CD4-positive, alpha-beta T cell treated with Interleukin-15 for 1 hour (primary cell): Measurements from ENCODE around the gene LAPTM4A.
A peak's percentile ranks its signal among the peaks of the same experiment; 100 is the strongest.
"Not testable (repeated sequence)": the region's sequence is repeated elsewhere in the genome, so short reads cannot be mapped to it uniquely, and the experiment has no call there.

Experiments used
- DNase-seq: peaks from one replicate; pipeline ENCODE4 v3.0.0-alpha.2; 2020

LAPTM4A gene

DNA sequence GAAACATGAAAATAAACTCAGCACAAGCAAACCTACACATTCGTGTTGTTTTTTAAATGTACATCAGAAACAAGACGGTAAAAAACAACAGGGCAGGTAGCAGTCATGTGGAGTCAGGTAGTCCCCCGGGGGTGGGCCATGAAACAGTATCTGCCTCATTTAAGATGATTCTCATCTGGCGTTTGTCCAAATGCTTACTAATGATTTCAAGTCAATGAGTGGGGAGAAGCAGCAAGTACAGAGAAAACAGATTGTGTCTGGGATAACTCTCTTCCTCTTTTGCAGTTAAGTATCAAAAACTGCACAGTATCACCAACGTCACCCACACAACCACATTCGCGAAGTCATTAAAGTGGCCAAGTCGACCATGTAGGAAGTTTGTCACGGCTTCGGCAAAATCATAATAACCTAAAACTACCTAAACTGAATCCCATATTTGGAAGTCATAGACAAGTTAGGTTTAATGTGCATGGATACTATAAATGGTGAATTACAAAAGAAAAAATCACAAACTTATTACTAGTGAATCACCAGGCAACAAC, 1.3 kb downstream of the LAPTM4A start:
- DNase-seq = peak; percentile 66

- DNase-seq = no peak
Measured at GRCh38 chr2:20049637-20050036, 1.8 kb downstream of the LAPTM4A start.

DNA sequence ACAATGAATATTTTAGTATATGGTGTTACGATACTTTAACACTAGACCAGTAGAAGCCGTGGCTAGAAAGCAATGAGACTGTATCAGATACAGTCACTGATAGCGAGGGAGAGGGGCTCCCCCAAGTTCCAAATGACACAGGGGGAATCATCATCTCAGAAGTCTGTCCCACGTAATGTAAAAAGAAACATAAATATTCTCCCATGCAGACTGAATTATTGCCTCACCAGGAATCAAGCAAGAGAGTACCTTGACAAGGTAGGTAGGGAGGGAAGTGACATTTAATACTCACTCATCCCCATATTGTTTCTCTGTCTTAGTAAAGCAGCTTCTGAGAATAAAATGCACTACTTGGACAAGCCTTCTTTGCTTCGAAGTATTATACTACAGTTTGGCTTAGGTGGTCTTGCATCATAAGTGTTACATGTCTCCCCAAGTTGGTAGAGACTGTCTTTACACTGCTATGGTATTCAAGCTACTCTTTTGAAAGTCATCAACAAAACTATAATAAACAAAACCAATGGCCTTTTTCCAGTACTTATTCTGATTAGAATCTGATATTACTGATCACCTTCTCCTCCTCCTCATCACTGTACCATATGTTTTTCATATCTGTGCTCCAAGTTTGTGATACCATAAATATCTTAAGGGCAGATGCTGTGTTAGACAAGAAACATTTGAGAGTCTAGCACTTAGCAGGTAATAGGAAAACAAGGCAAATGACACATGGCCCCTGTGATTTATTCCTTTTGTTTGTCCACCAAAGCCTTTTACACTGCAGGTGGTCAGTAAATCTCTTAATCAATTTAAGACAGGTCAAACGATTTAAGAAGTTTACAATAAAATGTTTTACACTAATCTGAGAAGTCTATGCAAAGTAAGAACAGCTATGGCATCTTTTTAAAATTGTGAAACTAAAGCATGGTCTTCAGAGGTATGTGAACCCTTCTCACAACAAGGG, 2.7 kb downstream of the LAPTM4A start:
- no peak for DNase-seq

DNA sequence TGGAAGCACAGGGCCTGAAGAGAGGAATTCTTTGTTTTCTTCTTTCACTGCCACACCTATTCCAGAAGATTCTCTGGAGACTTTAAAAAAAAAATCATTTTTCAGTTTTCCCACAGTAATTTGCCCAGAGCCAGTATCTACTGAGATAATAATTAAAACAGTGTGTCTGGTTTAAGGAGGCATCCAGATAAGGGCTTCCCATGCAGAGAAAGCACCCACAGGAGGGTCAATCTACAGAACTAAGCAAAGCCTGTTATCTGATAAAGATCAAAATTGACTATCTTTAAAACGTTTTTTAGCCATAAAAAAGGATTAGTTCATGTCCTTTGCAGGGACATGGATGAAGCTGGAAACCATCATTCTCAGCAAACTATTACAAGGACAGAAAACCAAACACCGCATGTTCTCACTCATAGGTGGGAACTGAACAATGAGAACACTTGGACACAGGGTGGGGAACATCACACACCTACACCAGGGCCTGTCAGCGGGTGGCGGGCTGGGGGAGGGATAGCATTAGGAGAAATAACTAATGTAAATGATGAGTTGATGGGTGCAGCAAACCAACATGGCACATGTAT, 5.6 kb downstream of the LAPTM4A start:
- DNase-seq = not testable (repeated sequence)

DNA sequence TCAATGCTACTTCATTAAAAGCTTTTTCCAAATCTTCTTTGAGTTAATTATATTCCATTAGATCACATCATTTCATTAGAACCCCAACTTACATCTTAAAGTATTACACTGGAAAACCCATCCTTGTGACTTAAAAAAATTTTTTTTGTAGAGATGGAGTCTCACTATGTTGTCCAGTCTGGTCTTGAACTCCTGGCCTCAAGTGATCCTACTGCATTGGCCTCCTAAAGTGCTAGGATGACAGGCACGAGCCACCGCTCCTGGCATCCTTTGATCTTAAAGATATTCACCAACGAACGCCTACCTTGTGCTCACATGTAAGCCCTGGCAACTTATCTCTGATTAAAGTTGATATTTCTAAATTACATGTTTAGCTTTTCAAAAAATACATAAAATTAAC, 6.7 kb downstream of the LAPTM4A start:
- no peak for DNase-seq

DNA sequence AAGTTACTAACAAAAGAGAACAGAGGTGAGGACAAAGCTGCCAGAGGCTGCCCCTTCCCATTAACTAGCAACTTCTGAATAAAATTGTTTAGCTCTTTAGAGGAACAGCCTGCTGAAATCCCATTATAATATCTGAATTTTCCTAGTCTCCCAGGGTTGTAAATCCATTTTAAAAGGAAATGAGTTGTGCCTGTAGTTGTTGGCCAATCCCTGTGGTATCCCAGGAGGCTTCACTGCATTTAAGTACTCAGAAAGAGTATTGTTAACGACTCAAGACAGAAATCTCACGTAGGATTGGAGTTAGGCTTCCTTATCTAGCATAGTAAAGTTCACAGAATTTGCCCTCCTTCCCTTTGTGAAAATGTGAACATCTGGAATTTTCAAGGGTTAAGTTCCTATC, 8.9 kb downstream of the LAPTM4A start:
- no peak for DNase-seq

DNA sequence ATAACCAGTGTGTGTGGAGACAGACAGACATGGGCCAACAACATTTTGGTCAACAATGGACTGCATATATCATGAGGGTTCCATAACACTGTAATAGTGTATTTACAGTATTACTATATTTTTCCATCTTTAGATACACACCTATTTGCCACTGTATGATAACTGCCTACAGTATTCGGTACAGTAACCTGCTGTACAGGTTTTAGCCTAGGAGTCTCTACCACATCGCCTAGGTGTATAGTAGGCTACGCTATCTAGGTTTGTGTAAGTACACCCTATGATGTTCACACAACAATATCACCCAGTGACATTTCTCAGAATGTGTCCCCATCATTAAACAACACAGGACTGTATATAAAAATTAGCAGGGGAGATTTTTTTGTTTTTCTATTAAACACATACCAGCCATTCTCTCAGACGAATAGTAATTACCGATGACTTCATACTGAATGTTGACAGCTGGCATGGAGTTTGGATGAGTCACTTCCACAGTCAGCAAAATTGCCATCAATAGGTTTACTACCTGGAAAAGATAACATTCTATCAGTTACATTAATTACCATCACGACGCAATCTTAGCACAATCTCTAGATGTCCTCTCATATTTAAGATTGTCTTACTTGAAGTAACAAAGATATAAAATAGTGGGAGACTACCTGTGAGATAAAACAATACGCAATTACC, 10.8 kb downstream of the LAPTM4A start:
- DNase-seq = no peak

DNA sequence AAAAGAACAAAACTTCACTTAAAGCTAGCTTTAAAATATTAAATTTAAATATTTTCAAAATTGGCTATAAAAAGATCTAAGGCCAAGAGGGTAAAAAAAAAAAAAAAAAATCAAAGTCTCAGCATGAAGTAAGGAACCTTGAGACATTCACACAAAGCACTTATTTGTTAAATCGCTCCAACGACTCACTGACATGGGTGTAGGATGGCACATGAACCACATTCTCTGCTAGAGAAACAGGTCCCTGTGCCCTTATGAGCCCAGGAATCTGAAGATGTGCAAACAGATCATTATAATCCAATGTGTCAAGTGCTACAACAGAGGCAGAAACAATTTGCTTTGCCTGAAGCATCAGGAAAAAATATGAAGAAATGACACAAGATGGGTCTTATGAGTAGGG, 13.8 kb downstream of the LAPTM4A start:
- no peak for DNase-seq

- DNase-seq = no peak
Measured at GRCh38 chr2:20035955-20036666, 15.3 kb downstream of the LAPTM4A start.

DNA sequence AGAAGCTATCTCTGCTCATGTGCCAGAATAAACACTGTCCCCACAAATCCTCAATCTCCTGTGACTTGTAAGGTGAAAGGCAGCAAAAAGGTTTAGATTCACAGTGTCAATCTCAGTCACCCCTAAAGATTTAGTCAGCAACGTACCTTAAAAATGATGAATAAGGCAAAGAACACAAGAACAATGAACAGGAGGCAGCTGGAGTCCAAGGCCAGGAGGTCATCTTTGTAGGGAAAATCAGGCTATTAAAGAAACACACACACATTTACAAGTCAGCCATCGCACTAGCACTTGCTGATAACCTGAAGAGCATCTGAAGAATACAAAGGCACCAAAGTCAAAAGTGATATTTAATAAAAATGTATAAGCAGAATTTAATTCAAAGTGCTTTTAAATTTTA, 16.6 kb downstream of the LAPTM4A start:
- DNase-seq = no peak

DNA sequence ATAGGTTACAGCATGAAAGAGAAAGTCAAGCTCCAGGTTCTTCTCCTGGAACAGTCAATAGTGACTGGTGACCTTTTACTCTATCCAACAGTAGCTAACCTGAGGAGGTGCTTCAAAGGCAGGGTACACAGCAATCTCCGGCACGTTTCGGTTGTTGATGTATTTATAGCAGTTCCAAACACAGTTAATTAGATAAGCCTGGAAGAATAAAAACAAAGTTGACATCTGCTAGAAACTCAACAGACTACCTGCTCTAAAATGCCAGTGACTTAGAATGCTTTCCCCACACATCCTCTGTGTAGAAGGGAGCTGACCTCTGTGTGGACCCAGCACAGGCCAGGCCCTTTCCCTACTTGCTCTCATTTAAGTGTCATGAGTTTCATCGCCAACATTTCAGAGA, 17.2 kb downstream of the LAPTM4A start:
- DNase-seq = no peak

- DNase-seq = no peak
Measured at GRCh38 chr2:20033322-20033721, 18.1 kb downstream of the LAPTM4A start.

DNA sequence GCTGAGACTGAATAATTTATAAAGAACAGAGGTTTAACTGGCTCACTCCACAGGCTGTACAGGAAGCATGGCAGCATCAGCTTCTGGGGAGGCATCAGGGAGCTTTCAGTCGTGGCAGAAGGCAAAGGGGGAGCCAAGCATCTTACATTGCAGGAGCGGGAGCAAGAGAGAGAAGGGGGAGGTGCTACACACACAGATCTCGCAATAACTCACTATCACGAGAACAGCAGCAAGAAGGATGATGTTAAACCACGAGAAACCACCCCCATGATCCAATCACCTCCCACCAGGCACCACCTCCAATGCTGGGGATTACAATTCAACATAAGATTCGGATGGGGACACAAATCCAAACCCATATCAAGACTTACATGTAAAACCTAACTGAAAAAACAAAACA, 21.2 kb downstream of the LAPTM4A start:
- DNase-seq = no peak

GRCh38 chr2:20027705-20028434, 23.6 kb downstream of the LAPTM4A start:
- DNase-seq = no peak

- DNase-seq = no peak
Measured at GRCh38 chr2:20027260-20027677, 24.2 kb downstream of the LAPTM4A start.

- no peak for DNase-seq
Measured at GRCh38 chr2:20025065-20025786, 26.2 kb downstream of the LAPTM4A start.

DNA sequence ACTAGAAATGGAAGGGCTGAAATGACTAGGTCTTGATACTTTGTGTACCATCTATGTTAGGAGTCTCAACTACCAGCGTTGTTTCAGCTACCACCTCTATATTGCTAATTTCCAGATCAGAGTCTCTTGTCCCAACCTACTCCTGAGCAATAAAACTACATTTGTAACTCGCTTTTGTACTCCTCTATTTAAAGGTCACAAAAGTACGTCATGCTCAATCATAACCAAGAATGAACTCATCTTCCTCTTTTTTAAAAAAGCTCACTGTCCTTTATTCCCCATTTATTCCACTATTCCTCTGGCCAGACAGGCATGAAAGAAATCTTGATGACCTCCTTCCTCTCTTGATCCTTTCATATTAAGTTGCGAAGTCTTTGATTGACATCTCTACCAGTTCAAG, 27.7 kb downstream of the LAPTM4A start:
- DNase-seq = no peak

GRCh38 chr2:20021405-20022009, 29.9 kb downstream of the LAPTM4A start:
- DNase-seq = no peak

DNA sequence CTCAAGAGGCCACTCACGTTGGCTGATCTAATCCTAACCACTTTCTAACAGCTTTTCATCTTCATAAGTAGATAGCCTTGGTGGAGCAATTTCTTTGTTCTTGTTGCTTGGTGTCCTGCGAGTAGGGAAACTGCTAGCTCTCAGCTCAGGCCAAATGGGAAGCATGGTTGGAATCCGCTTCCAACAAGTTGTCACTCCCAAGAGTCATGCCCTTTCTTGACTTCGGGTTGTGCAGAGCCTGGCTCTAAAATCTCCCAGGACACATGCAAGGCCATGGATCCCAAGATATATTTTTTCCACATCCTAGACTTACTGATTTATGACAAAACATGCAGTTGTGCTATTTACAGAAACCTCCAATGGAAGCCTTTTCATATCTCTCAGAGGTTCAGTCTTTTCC, 31.7 kb downstream of the LAPTM4A start:
- DNase-seq = no peak

- no peak for DNase-seq
Measured at GRCh38 chr2:20018601-20019152, 32.8 kb downstream of the LAPTM4A start.

- no peak for DNase-seq
Measured at GRCh38 chr2:20016346-20016745, 35.1 kb downstream of the LAPTM4A start.
